Motor neuron (in vitro differentiated cells): Measurements from ENCODE around the gene AGPAT2. TPM values are rescaled to one million over a fixed set of nuclear protein-coding genes. Genes with fewer than 3 reads are reported as not detected.
A peak's percentile ranks its signal among the peaks of the same experiment; 100 is the strongest.

Experiments used
- ATAC-seq, 8 experiments: fragments of 200-7000 bp; cut with Tn5 transposase; replicated peaks in 6 of 8; 2 replicates each; pipeline ENCODE4 v1.8.0; 2021; ENCODE audit warnings: mild to moderate bottlenecking in 8 of 8, moderate library complexity in 8 of 8
- H3K27ac ChIP-seq, 2 donors: fragments of 250-450 bp; sonication (Bioruptor Pico); 2 replicates each; pipeline ENCODE4 v1.9.0; 2021; ENCODE audit warnings: antibody characterized with exemption in 2 of 2, mild to moderate bottlenecking in 2 of 2, moderate library complexity in 1 of 2
- H3K4me1 ChIP-seq, 2 donors: fragments of 250-450 bp; sonication (Bioruptor Pico); replicated peaks in 1 of 2; 2 replicates each; pipeline ENCODE4 v1.6.1; 2021; ENCODE audit warnings: antibody characterized with exemption in 2 of 2, mild to moderate bottlenecking in 2 of 2, moderate library complexity in 1 of 2
- H3K4me3 ChIP-seq, 5 donors: fragments of 250-450 bp; sonication (Bioruptor Pico); 2 replicates each; pipeline ENCODE4 v1.9.0; 2021; ENCODE audit warnings: antibody characterized with exemption in 5 of 5, mild to moderate bottlenecking in 5 of 5, moderate library complexity in 4 of 5
- whole genome bisulfite sequencing, 10 experiments: fragments of 450-650 bp; shearing (Covaris generic); methylation state at CpG; one replicate each; pipeline ENCODE4 v1.0.0; 2022; 5-methylcytosine and 5-hydroxymethylcytosine counted together
- in situ Hi-C, 9 experiments: fragments of 400-800 bp; cut with MboI; loops; one replicate each; pipeline ENCODE4 v1.15.0; 2021; ENCODE audit warnings: low sequenced_read_pairs in 9 of 9, low pct_unique_long_range_greater_than_20kb in 2 of 9; ENCODE audit not compliant: unreplicated experiment in 9 of 9
- total RNA-seq, 8 experiments: library from RNA; unstranded; fragments of 300-600 nt; gene quantifications; 2 replicates each; pipeline versions ENCODE4 v1.2.3 to v1.2.4, GENCODE V29; 2022

The AGPAT2 gene
- total RNA-seq, 8 experiments from 2014 or later: 1.5 to 19.7 (median 4.6) TPM

DNA sequence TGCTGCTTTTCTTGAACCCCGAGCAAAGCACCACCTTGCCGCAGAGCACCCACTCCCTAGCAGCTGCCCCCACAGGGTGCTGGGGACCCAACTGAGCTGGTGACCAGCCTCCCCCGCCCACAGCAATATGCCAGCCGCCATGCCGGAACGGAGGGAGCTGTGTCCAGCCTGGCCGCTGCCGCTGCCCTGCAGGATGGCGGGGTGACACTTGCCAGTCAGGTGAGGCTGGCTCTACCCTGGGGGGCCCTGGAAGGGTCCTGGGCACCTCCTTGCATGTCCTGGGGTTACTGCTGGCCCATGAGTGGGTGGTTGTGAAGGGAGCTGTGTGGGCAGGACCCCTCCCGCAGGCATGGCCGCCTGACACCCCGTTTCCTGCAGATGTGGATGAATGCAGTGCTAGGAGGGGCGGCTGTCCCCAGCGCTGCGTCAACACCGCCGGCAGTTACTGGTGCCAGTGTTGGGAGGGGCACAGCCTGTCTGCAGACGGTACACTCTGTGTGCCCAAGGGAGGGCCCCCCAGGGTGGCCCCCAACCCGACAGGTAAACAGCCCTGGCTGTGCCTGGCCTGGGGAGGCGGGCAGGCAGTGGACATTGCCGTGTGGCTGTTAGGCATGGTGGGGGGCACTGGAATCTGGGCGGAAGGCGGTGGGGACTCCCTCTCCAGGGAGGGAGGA lies 17.3 kb downstream of the AGPAT2 start:
- in situ Hi-C loops: no loop called here

DNA sequence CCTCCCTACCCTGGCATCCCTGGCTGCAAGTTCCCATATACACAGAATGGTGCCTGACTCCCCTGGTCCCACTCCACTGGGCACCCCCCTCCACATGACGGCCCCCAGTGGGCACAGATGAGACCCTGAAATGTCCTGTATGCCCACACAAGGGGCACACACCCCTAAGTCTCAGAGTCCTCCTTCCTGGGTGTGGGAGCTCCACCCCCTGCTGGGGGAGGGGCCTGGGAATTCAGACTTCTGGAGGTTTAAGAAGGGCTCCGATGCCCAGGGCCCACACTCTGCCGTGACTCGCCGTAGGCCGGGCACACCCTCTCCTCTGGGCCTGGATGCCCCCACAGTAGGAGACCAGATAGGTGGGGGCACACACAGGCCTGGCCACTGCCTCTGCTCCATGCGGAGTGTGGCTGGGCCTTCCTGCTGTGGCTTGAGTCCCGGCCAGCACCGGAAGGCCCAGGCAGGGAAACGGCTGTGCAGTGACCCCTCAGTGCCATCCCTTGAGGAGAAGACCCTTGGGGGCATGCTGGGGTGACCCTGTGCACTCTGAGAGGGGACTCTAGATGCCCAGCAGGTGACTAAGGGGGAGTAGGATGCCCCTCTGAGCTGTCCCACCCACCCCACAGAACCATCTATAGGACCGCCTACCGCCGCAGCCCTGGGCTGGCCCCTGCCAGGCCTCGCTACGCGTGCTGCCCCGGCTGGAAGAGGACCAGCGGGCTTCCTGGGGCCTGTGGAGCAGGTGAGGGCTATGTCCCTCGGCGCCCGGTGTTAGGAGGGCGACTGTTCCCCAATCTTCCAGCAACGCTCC lies 18.1 kb downstream of the AGPAT2 start:
- WGBS, 10 experiments: 92% methylated on average over 10 of the region's 23 CpGs; no CpG with 5 or more reads in 9 of the 10 experiments
- no peak for ATAC-seq
- H3K4me1 ChIP-seq: peaks cover 30 to 34% of the 10 kb centered on the region in 2 donors
- in situ Hi-C loops: no loop called here
- no peak overlapping the region for H3K27ac ChIP-seq
- no peak overlapping the region for H3K4me3 ChIP-seq

More for the DNA sequence above, 17.3 kb downstream of the AGPAT2 start:
- ATAC-seq: no peak
- Histone ChIP-seq H3K4me3 (no peak overlapping the region), H3K4me1 (peaks cover 30 to 33% of the 10 kb centered on the region in 2 donors), H3K27ac (no peak overlapping the region)
- 0 to 100% (median 80%) methylated on average over 1 to 3 of the region's 23 CpGs; no CpG with 5 or more reads in 6 of the 10 experiments for WGBS, 10 experiments

DNA sequence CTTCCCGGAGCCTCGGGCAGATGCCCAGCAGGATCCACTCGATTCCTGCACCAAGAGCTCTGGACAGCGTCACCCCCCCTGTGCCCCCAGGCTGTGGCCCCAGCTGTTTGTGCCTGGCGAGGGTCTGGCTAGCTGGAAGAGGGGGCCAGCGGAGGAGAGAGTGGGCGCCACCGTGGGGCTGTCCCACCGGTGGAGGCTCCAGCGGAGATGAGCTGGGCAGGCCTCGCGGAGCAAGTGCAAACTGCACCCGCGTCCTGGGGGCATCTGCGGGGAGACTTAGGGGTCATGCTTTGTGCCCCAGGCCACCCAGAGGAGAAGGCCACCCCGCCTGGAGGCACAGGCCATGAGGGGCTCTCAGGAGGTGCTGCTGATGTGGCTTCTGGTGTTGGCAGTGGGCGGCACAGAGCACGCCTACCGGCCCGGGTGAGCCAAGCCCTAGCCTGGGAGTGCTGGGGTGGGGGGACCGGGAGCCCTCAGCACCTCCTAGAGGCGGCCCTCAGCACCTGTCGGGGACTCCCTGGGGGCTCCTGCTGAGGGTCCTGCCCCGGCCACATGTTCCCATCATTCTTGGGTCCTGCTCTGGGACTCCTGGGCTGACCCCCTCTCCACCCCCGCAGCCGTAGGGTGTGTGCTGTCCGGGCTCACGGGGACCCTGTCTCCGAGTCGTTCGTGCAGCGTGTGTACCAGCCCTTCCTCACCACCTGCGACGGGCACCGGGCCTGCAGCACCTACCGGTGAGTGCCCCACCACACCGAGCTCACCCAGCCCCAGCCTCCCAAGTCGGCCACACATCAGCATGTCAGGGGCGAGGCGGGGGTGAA lies 19.1 kb downstream of the AGPAT2 start:
- H3K27ac ChIP-seq: no peak overlapping the region
- H3K4me3 ChIP-seq: no peak overlapping the region
- in situ Hi-C loops: no loop called here
- 80 to 100% methylated on average over 4 of the region's 40 CpGs; no CpG with 5 or more reads in 8 of the 10 experiments for WGBS, 10 experiments
- no peak for ATAC-seq
- H3K4me1 ChIP-seq: peaks cover 27 to 44% of the 10 kb centered on the region in 2 donors

DNA sequence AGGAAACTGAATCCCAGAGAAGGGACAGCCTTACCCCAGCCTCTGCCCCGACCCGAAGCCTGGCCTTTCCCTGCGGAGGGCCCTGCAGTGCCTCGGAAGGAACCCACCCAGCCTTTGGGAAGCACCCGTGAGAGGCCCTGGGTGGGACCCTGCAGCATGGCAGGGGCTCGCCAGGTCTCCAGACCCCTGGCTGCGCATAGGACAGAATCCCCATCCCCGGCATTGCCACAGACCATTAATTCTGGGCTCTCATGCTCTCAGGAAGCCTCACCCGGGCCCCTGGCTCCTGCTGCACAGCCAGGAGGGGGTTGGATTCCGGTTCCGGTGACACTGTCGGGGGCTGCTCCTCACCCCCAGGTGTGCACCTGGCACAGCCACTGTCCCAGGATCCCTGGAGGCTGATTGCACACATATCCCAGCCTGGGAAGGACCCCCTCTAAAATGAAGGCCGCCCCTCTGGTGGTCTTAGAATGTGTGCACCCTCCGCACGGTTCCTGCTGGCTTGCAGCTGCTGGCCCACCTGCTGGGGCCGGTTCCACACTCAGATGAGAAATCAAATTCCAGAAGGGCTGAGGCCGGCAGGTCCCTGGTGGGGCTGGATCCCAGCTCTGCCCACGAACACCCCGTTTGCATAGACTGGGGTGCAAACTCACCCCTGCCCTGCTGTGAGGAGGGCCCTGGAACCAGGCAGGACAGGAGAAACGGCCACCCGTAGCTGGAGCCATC lies 19.9 kb downstream of the AGPAT2 start:
- H3K4me1 ChIP-seq: peaks cover 27 to 47% of the 10 kb centered on the region in 2 donors
- ATAC-seq: no peak
- H3K27ac ChIP-seq: no peak overlapping the region
- 56 to 72% (median 71%) methylated on average over 6 to 7 of the region's 21 CpGs; no CpG with 5 or more reads in 7 of the 10 experiments for WGBS, 10 experiments
- H3K4me3 ChIP-seq: no peak overlapping the region
- in situ Hi-C loops: no loop called here

DNA sequence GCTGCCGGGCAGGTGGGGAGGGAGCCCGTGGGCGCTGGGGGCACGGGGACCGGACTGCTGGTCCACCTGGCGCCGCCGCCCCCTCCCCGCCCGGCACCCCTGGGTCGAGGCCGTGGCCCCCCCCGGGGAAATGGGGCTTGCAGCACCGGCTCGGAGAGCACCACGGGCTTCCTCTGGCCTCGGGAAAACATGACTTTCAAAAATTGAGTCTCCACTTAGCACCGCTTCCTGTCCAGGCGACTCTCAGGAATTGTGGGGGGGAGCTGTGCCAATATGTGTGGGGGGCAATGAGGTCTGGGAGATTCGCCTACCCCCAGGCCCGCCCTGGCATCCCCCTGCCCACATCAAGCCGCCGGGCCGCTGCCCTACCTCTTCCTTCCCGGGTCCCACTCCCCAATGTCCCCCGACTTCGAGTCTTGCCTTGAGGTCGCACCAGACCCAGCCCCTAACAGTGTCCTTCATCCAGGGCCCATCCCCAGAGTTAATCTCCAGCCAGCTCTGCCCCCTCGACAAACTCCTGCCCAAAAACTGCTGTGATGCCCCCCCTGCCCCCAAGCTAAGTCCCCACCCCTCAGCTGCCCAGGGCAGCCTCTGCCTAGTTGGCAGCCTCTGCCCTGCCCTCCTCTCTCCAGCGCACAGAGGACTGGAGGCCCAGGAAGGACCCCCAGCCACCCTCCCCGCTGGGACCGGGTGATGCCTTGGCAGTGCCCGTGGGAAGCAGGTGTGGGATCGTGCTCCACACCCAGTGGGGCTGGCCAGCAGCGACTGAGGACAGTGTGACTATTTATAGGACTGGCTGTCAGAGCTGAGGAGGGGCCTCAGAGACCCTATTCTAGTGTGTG lies 20.7 kb downstream of the AGPAT2 start:
- Histone ChIP-seq H3K4me1 (peaks cover 27 to 47% of the 10 kb centered on the region in 2 donors), H3K4me3 (peak overlapping the region; percentile 26 to 40 (median 33)), H3K27ac (no peak overlapping the region)
- in situ Hi-C loops: no loop called here
- no CpG with 5 or more reads among the region's 35 CpGs for WGBS, 10 experiments
- peak in 6 of 8 experiments; percentile 1 to 19 (median 6) for ATAC-seq

DNA sequence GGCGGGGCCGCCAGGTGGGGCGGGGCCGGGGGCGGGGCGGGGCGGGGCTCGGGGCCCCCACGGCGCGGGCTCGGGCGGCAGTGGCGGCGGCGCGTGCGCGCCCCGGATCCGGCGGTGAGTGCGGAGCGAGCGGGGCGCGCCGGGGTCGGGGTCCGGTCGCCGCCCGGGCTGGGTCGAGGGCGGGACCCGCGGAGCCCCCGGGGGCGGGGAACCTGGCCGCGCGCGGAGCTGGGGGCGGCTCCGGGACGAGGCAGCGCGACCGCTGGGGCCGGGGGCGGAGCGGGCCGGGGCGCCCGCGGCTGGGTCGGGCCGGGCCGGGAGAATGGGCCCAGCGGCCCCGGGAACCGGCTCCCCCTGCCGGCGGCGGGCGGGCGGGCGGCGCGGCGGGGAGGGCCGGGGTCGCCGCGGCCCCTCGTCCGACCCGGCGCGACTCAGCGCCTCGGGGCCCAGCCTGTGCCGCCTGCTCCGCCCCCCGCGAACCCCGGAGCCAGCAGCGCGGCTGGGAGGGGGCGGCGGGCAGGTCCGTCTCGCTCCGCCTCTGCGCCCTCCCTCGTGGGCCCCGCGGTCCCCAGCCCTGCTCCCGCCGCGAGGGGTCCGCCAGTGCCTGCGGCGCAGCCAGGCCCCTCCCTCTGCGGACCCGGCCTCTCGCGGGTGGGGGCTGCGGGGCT lies 21.4 kb downstream of the AGPAT2 start:
- WGBS, 10 experiments: no CpG with 5 or more reads among the region's 109 CpGs
- no peak overlapping the region for H3K27ac ChIP-seq

DNA sequence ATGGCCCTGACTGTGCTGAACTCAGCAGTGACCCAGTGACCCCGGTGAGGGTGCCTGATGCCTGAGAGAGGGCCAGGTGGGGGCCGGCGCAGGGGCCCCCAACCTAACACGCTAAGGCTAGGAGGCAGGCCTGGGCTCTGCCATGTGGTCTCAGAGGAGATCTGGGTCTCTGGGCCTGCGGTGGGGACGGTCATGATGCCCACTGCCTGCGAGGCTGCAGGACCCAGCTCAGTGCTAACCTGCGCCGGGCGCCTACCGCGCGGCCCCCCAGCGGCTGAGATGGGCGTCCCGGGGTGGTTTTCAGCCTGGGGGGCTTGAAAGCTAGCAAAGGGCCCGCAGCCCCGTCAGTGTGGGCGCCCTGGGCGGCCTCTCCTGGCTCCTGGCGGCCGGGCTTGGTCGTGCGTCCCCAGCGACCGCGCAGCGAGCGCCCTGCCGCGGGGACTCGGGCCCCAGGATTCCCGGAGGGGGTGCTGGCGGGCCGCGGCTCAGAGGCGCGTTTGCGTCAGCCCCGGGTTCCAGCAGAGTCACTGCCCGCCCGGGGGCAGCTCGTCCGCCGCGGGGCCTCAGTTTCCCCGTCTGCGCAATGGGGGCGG lies 22.1 kb downstream of the AGPAT2 start:
- peak; percentile 18 to 70 (median 28) for ATAC-seq
- peaks cover 24 to 44% of the 10 kb centered on the region in 2 donors for H3K4me1 ChIP-seq
- in situ Hi-C loops: no loop called here
- H3K4me3 ChIP-seq: peak overlapping the region; percentile 26 to 40 (median 33)
- 40 to 100% (median 47%) methylated on average over 1 to 3 of the region's 49 CpGs; no CpG with 5 or more reads in 7 of the 10 experiments for WGBS, 10 experiments
- no peak overlapping the region for H3K27ac ChIP-seq

More for the DNA sequence above, 21.4 kb downstream of the AGPAT2 start:
- Histone ChIP-seq H3K4me3 (peak overlapping the region; percentile 26 to 40 (median 33)), H3K4me1 (peaks cover 24 to 44% of the 10 kb centered on the region in 2 donors)
- ATAC-seq: peak; percentile 42 to 72 (median 60)
- in situ Hi-C loops: no loop called here

DNA sequence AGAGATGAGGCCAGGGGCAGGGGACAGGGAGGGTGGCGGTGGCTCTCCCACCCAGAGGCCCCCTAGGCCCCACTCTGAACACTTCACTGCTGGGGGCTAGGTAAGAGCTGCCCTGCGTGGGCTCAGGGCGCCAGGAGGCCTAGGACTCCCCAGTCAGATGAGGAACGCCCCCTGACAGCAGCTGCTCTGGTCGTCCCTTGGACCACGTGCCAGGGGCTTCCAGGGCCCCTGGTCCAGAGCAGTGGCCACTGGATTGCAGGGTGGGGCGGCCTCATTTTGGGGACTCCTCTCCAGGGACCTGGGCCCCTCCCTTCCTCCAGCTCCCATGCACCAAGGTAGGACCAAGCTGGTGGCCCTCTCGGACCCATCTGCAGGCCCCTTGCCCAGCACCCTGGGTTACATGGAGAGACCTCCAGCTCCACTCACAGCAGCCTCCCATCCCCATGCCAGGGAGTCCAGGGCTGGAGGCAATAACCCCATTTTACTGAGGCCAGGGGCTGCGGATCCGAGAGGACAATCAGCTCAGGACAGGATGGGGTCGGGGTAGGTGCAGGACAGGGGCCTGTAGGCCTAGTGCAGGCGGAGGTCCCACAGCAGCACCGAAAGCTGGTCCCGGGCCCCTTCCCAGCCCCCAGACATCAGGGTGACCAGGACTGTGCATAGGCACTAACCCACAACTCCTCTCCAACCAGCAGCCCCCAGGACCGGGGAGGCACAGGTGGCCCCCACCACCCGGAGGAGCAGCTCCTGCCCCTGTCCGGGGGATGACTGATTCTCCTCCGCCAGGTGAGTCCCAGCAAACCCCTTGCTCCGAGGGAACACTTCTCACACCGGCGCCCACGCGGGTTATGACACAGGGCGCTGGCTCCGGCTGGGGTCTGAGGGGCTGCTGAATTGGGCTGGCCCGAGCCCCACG lies 23.0 kb downstream of the AGPAT2 start:
- in situ Hi-C loops: no loop called here
- no peak for ATAC-seq
- no peak overlapping the region for H3K4me3 ChIP-seq
- WGBS, 10 experiments: 92 to 100% (median 100%) methylated on average over 2 to 7 of the region's 27 CpGs; no CpG with 5 or more reads in 5 of the 10 experiments
- peaks cover 24 to 44% of the 10 kb centered on the region in 2 donors for H3K4me1 ChIP-seq
- H3K27ac ChIP-seq: no peak overlapping the region

DNA sequence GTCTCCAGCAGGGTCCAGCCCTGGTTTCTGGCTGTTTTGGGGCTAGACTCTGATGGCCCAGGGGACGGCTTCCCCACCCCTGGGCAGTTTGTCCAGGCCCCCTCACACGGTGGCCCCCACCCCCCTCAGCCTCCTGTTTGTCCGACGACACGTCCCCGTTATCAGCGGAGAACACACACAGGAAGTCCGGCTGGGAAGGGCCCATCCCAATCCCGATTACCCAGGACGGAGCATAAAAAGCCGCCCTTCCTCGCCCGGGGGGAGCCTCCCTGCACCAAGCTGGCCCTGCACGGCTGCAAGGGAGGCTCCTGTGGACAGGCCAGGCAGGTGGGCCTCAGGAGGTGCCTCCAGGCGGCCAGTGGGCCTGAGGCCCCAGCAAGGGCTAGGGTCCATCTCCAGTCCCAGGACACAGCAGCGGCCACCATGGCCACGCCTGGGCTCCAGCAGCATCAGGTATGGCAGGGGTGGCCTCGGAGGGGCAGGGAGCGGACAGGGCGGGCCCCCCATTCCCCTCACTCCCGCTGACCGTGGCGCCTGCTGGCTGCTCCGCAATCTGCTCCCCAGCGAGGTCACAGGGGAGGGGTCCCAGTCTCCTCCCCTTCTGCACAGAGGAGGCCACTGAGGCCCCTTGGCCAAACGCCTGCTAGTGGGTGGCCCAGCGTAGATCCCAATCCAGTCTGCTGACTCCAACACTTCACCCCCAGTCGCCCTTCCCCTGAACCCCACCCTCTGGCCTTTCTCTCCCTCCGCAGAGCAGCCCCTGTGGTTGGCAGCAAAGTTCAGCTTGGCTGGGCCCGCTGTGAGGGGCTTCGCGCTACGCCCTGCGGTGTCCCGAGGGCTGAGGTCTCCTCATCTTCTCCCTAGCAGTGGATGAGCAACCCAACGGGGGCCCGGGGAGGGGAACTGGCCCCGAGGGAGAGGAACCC lies 24.3 kb downstream of the AGPAT2 start, which contains the start of gene EGFL7:
EGFL7 (plus strand) TSS at position 261 of the 926 bp plus-strand sequence. CDS start 5,367 bp downstream, outside the sequence.
- 80% methylated on average over 1 of the region's 38 CpGs; no CpG with 5 or more reads in 9 of the 10 experiments for WGBS, 10 experiments
- no peak for ATAC-seq
- H3K4me3 ChIP-seq: no peak within 1 kb of the TSS
- H3K4me1 ChIP-seq: peaks cover 24 to 44% of the 10 kb centered on the region in 2 donors
- no peak within 1 kb of the TSS for H3K27ac ChIP-seq
- in situ Hi-C loops: no loop called here
